ENCODE results near the gene PLAGL1. TPM values are rescaled to one million over a fixed set of nuclear protein-coding genes. Genes with fewer than 3 reads are reported as not detected.

Gene PLAGL1
- total RNA-seq, 1 donor from 2014 or later = 29.7 TPM

DNA sequence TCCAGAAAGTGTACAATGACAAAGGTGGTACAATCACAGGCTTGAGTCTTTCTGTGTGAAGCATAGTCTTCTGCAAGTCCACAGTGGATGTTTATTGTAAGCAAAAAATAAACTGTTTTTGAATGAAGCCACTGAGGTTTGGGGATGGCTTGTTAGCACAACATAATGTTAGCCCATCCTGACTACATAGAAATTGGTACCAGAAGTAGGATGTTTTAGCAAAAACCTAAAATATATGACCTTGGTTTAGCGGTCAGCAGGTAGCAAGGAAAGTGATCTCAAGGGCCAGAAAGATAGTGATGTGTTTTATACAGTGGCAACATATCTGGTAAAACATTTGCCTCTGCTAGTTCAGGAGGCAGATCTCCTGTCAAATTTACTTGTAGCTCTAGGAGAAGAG is 15.8 kb downstream of the PLAGL1 start:
- no peak overlapping the region for H3K4me3 Mint-ChIP-seq
- no peaks in the 10 kb centered on the region for H3K4me1 Mint-ChIP-seq
- TF ChIP-seq, protein P1, sequence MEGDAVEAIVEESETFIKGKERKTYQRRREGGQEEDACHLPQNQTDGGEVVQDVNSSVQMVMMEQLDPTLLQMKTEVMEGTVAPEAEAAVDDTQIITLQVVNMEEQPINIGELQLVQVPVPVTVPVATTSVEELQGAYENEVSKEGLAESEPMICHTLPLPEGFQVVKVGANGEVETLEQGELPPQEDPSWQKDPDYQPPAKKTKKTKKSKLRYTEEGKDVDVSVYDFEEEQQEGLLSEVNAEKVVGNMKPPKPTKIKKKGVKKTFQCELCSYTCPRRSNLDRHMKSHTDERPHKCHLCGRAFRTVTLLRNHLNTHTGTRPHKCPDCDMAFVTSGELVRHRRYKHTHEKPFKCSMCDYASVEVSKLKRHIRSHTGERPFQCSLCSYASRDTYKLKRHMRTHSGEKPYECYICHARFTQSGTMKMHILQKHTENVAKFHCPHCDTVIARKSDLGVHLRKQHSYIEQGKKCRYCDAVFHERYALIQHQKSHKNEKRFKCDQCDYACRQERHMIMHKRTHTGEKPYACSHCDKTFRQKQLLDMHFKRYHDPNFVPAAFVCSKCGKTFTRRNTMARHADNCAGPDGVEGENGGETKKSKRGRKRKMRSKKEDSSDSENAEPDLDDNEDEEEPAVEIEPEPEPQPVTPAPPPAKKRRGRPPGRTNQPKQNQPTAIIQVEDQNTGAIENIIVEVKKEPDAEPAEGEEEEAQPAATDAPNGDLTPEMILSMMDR (conservative IDR thresholded peaks at IDR 0.05) = no peak
- no peak overlapping the region for H3K27ac Mint-ChIP-seq (ENCODE audit: unreplicated experiment)
- H3K36me3 Mint-ChIP-seq (ENCODE audit: low read depth) = peaks cover 16% of the 10 kb centered on the region
- no peak for DNase-seq (ENCODE audit: low read depth, low spot score)
- H3K9me3 Mint-ChIP-seq = peaks cover 17% of the 10 kb centered on the region
- no peaks in the 10 kb centered on the region for H3K27me3 Mint-ChIP-seq (ENCODE audit: low read depth)

- Mint-ChIP-seq H3K4me1 (no peaks in the 10 kb centered on the region), H3K27me3 (ENCODE audit: low read depth) (no peaks in the 10 kb centered on the region), H3K27ac (ENCODE audit: unreplicated experiment) (no peak overlapping the region), H3K36me3 (ENCODE audit: low read depth) (peaks cover 4% of the 10 kb centered on the region), H3K4me3 (no peak overlapping the region), H3K9me3 (peaks cover 11% of the 10 kb centered on the region)
- DNase-seq (ENCODE audit: low read depth, low spot score) = no peak
- TF ChIP-seq, protein P1 (conservative IDR thresholded peaks at IDR 0.05) = no peak
These were observed 21.5 kb downstream of the PLAGL1 start for GRCh38 chr6:143986463-143987065.

GRCh38 chr6:143984666-143985065 is 23.4 kb downstream of the PLAGL1 start:
- Mint-ChIP-seq H3K27me3 (ENCODE audit: low read depth) (no peaks in the 10 kb centered on the region), H3K4me3 (no peak overlapping the region), H3K27ac (ENCODE audit: unreplicated experiment) (no peak overlapping the region)

DNA sequence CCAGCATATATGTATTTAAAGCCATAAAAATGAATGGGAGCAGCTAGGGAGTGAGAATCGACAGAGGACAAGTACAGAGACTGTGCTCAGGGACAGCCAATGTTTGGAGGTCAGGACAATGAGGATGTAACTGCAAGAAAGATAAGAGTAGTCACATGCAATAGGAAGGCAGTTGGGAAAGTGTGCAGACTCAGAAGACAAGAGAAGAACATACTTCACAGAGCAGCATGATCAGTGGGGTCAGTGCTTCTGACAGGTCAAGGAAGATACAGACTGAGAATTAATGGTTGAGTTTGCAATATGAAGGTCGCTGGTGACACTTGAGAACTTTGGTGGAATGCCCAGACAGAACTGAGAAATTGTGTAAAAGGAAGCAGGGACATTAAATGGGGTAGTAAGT is 25.1 kb downstream of the PLAGL1 start:
- Mint-ChIP-seq H3K4me1 (no peaks in the 10 kb centered on the region), H3K36me3 (ENCODE audit: low read depth) (no peaks in the 10 kb centered on the region), H3K27ac (ENCODE audit: unreplicated experiment) (no peak overlapping the region), H3K4me3 (no peak overlapping the region), H3K27me3 (ENCODE audit: low read depth) (no peaks in the 10 kb centered on the region), H3K9me3 (no peaks in the 10 kb centered on the region)
- TF ChIP-seq, protein P1 (conservative IDR thresholded peaks at IDR 0.05) = no peak
- no peak for DNase-seq (ENCODE audit: low read depth, low spot score)

More at GRCh38 chr6:143984666-143985065, 23.4 kb downstream of the PLAGL1 start:
- TF ChIP-seq, protein P1 (conservative IDR thresholded peaks at IDR 0.05) = no peak
- no peak for DNase-seq (ENCODE audit: low read depth, low spot score)
- Mint-ChIP-seq H3K36me3 (ENCODE audit: low read depth) (peaks cover 2% of the 10 kb centered on the region), H3K4me1 (no peaks in the 10 kb centered on the region), H3K9me3 (peaks cover 6% of the 10 kb centered on the region)

- DNase-seq (ENCODE audit: low read depth, low spot score) = no peak
- Mint-ChIP-seq H3K4me3 (no peak overlapping the region), H3K27ac (ENCODE audit: unreplicated experiment) (no peak overlapping the region), H3K27me3 (ENCODE audit: low read depth) (no peaks in the 10 kb centered on the region), H3K36me3 (ENCODE audit: low read depth) (no peaks in the 10 kb centered on the region), H3K9me3 (no peaks in the 10 kb centered on the region), H3K4me1 (peaks cover 6% of the 10 kb centered on the region)
- TF ChIP-seq, protein P1 (conservative IDR thresholded peaks at IDR 0.05) = no peak
These were observed 27.1 kb downstream of the PLAGL1 start for GRCh38 chr6:143980921-143981320.
